ENCODE results near the gene DELE1. TPM values are rescaled to one million over a fixed set of nuclear protein-coding genes. Genes with fewer than 3 reads are reported as not detected.

The DELE1 gene
- total RNA-seq, 4 donors from 2014 or later, result 38.8 to 92.3 (median 62.5) TPM

GRCh38 chr5:141906972-141907371, 16.7 kb upstream of the DELE1 start:
- Histone ChIP-seq H3K4me3 (no peak overlapping the region), H3K36me3 (no peaks in the 10 kb centered on the region), H3K4me1 (no peaks in the 10 kb centered on the region), H3K9me3 (no peaks in the 10 kb centered on the region), H3K27ac (no peak overlapping the region), H3K27me3 (peaks cover 9% of the 10 kb centered on the region)
- 0% methylated on average over 1 of the region's 1 CpG for WGBS, 2 donors (ENCODE audit: low coverage in 1 of 2)
- ATAC-seq, result no peak
- no peak for TF ChIP-seq POLR2AphosphoS5 (IDR thresholded peaks at IDR 0.05)
- no peak for TF ChIP-seq EP300 (IDR thresholded peaks at IDR 0.05)

GRCh38 chr5:141908796-141909195, 14.9 kb upstream of the DELE1 start:
- no peak overlapping the region for H3K4me3 ChIP-seq
- peaks cover 0 to 5% (median 4%) of the 10 kb centered on the region in 3 donors for H3K4me1 ChIP-seq
- H3K27me3 ChIP-seq, result peaks cover 16% of the 10 kb centered on the region
- TF ChIP-seq EP300 (IDR thresholded peaks at IDR 0.05) (no peak), CTCF (IDR thresholded peaks at IDR 0.05) (no peak), POLR2AphosphoS5 (IDR thresholded peaks at IDR 0.05) (no peak), POLR2A (IDR thresholded peaks at IDR 0.05) (no peak)
- H3K9me3 ChIP-seq, result no peaks in the 10 kb centered on the region
- WGBS, 2 donors (ENCODE audit: low coverage in 1 of 2), result 76 to 90% methylated on average over 2 of the region's 2 CpGs
- H3K27ac ChIP-seq, result no peak overlapping the region
- no peaks in the 10 kb centered on the region for H3K36me3 ChIP-seq
- no peak for ATAC-seq

- Histone ChIP-seq H3K9me3 (no peaks in the 10 kb centered on the region), H3K4me3 (no peak overlapping the region), H3K27me3 (peaks cover 16% of the 10 kb centered on the region), H3K4me1 (peaks cover 0 to 9% (median 6%) of the 10 kb centered on the region in 3 donors), H3K36me3 (no peaks in the 10 kb centered on the region), H3K27ac (no peak overlapping the region)
- WGBS, 2 donors (ENCODE audit: low coverage in 1 of 2), result 84 to 88% methylated on average over 4 of the region's 4 CpGs
- no peak for TF ChIP-seq POLR2AphosphoS5 (IDR thresholded peaks at IDR 0.05)
- TF ChIP-seq POLR2A (IDR thresholded peaks at IDR 0.05), result no peak
- no peak for TF ChIP-seq CTCF (IDR thresholded peaks at IDR 0.05)
- no peak for TF ChIP-seq EP300 (IDR thresholded peaks at IDR 0.05)
- no peak for ATAC-seq
Observed at GRCh38 chr5:141909212-141909611, 14.5 kb upstream of the DELE1 start.

- peak; percentile 23 for ATAC-seq
- peaks cover 0 to 13% (median 6%) of the 10 kb centered on the region in 3 donors for H3K4me1 ChIP-seq
- H3K27me3 ChIP-seq, result peaks cover 11% of the 10 kb centered on the region
- no peak overlapping the region for H3K27ac ChIP-seq
- H3K36me3 ChIP-seq, result no peaks in the 10 kb centered on the region
- no CpG with 5 or more reads among the region's 2 CpGs for WGBS, 2 donors (ENCODE audit: low coverage in 1 of 2)
- no peak overlapping the region for H3K4me3 ChIP-seq
- TF ChIP-seq CTCF (IDR thresholded peaks at IDR 0.05) (no peak), EP300 (IDR thresholded peaks at IDR 0.05) (no peak), POLR2A (IDR thresholded peaks at IDR 0.05) (no peak), POLR2AphosphoS5 (IDR thresholded peaks at IDR 0.05) (no peak)
- H3K9me3 ChIP-seq, result no peaks in the 10 kb centered on the region
Observed at GRCh38 chr5:141910271-141910673, 13.4 kb upstream of the DELE1 start.

GRCh38 chr5:141913560-141914198, 10.0 kb upstream of the DELE1 start:
- H3K4me3 ChIP-seq, result peak overlapping the region; percentile 25 to 45
- WGBS, 2 donors (ENCODE audit: low coverage in 1 of 2), result 14 to 25% methylated on average over 12 to 16 of the region's 16 CpGs
- peaks cover 0 to 13% (median 6%) of the 10 kb centered on the region in 3 donors for H3K4me1 ChIP-seq
- no peaks in the 10 kb centered on the region for H3K36me3 ChIP-seq
- ATAC-seq, result no peak
- H3K27me3 ChIP-seq, result peaks cover 19% of the 10 kb centered on the region
- no peak overlapping the region for H3K27ac ChIP-seq
- TF ChIP-seq POLR2AphosphoS5 (IDR thresholded peaks at IDR 0.05) (no peak), POLR2A (IDR thresholded peaks at IDR 0.05) (no peak), EP300 (IDR thresholded peaks at IDR 0.05) (no peak), CTCF (IDR thresholded peaks at IDR 0.05) (no peak)
- H3K9me3 ChIP-seq, result no peaks in the 10 kb centered on the region

All from gastroesophageal sphincter (tissue), 4 donors.